HG03139 (cell line): ENCODE data around the gene FKBP11.

Experiments used
- ATAC-seq: cut with Tn5 transposase; IDR thresholded peaks from one replicate; pipeline ENCODE4 v1.9.1; 2021; ENCODE audit not compliant: unreplicated experiment

The FKBP11 gene

GRCh38 chr12:48925304-48926011 lies at the start of gene FKBP11:
FKBP11 (minus strand) TSS chr12:48925492; CDS start chr12:48925428, 64 bp downstream.
- peak; percentile 59 for ATAC-seq

DNA sequence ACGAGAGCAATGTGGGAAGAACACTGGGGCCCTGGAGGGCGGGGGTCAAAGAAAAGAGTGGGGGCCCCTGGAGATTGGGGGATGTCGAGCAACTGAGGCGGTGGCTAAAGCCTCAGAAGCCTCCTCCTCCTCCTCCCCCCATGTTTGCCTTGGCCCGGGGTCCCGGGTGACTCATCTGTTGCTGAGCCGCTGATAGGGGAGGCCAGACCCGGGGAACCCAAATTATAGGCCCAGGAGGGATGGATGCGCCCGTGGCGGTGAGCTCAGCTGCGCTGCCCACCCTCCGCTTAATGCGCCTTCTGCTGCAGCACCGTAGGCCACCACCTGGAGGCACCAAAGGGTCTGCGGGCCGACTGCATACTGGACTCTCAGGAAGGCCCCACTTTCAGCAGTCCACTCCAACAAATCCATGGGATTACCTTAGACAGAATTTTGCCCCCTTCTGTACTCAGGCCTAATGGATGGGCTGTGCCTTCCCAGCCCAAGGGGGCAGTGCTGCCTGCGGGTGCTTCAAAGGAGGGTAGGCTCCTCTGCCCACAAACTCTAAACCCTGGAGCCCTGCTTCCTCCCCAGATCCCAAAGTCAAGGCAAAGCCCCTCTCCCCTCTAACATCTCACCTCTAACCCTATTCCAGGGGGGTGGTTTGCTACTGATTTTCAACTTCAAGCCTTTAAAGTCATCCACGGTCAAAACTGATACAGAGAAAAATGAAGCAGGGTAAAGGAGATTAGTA lies 48.8 kb upstream of the FKBP11 start:
- no peak for ATAC-seq

- ATAC-seq = no peak
These were observed 48.2 kb upstream of the FKBP11 start for GRCh38 chr12:48973531-48973930.

GRCh38 chr12:48972952-48973483 lies 47.7 kb upstream of the FKBP11 start:
- ATAC-seq = no peak

DNA sequence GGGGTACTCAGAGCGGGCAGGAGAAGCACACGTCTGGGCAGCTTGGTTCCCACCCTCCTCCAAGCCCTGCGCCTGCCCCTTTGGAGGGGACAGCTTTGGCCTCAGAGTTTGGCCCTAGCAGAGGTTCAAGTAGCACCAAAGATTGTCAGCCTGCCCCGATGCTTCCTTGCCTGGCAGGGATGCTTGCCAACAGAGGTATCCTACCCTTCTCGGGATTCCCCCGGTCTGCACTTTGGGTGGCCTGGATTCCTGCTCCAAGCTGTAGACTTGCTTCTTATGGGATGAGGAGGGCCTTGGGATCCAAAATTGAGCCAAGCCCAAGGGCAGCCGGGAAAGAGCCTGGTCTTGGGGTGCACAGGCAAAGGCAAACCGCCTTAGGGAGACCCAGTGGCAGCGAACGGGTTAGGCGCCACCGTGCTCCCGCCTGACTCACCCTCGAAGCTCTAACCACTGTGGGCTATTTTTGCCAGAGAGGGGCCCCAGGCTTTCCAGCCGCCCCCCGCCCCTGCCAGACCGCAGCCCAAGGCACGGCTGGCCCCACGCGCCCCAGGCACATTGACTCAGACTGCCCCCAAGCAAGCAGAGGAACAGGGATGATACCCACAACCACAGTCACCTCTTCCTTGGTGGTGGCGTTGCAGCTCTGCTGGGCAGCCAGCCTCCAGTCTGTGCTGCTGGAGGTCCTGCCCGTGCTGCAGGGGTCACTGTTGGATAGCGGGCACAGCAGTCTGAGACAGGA lies 47.1 kb upstream of the FKBP11 start:
- ATAC-seq = no peak

- ATAC-seq = no peak
These were observed 45.5 kb upstream of the FKBP11 start for GRCh38 chr12:48970702-48971334.

DNA sequence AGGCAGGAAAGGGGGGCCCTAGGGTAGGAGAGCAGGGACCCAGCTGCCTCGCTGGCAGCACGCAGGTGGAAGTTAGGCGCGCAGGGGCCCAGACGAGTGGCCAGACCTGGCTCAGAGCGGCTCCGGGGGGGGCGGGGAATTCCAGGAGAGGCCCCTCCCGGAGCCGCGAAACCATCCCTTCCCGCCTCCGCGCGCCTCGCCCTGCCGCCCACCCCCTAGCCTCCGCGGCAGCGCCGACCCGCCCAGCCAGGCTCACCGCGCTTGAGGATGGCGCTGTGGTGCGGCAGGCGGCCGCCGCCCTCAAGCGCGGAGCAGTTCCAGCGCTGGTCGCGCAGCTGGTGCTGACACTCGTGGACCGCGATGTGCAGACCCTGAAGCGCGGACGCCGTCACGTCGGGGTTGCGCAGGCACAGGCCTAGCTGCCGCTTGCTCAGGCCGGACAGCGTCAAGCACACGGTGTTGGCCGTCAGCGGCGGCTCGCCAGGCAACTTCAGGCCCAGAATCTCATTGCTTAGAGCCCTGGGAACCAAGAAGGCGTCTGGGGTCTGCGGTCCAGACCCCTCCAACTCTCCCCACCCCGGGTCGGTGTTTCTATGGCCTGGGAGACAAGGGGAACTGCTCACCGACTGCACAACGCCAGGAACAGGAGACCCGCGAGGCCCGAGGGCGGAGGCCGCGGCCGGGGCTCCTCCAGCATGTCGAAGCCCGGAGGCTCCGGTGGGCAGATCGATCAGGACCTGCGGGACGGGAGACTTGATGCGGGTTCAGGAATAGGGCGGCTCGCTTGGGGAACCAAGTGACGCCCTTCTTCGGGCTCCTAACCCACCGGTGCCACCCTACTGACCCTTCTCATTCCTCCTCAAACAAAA lies 44.8 kb upstream of the FKBP11 start:
- no peak for ATAC-seq

- ATAC-seq = no peak
These were observed 44.0 kb upstream of the FKBP11 start for GRCh38 chr12:48969160-48969771.

- no peak for ATAC-seq
These were observed 43.2 kb upstream of the FKBP11 start for GRCh38 chr12:48968467-48968866.

- no peak for ATAC-seq
These were observed 42.7 kb upstream of the FKBP11 start for GRCh38 chr12:48967991-48968390.

DNA sequence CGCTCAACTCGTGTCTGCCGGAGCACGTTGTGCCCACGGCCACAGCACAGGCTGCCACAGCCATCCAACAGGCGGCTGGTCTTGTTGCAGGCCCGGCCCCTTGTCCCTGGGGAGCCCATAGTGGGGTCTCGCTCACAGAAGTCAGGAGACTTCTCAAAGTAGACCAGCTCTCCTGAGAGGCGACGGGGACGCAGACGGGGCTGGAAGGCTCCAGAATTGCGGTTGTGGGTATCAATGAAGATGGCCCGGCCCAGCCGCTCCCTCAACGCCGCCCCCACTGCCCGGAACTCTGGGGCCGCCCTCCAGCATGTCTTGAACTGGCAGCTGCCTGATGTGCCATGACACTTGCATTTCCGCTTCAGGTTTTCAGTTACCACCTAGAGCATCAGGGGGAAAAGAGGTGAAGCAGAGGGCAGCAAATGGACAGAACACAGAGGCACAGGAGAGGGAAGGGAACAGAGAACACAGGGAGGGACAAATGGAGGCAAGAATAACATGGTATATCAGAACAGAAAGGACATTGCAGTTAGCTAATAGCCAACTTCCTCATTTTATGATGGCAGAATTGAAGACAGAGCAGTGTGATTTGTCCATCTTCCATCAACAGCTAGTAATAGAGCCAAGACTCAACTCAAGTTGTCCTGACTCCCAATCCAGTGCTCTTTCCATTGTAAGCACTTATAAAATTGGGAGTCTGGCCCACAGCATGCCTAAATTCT lies 41.0 kb upstream of the FKBP11 start:
- no peak for ATAC-seq

GRCh38 chr12:48965298-48965838 lies 40.1 kb upstream of the FKBP11 start:
- no peak for ATAC-seq

DNA sequence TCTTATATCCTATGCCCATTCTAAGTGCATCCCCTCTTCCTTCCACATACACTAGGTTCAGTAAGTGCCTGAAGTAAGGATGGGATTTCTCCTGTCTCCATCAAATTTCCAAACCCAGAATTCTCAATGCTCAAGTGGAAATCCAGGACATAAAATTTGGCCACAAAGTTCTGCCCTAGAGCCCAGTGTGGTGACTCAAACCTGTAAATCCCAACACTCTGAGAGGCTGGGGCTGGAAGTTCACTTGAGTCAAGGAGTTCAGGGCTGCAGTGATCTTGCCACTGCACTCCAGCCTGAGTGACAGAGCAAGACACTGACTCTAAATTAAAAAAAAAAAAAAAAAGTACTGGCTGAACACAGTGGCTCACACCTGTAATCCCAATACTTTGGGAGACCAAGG lies 36.5 kb upstream of the FKBP11 start:
- ATAC-seq = no peak

- no peak for ATAC-seq
These were observed 36.0 kb upstream of the FKBP11 start for GRCh38 chr12:48961331-48961730.

DNA sequence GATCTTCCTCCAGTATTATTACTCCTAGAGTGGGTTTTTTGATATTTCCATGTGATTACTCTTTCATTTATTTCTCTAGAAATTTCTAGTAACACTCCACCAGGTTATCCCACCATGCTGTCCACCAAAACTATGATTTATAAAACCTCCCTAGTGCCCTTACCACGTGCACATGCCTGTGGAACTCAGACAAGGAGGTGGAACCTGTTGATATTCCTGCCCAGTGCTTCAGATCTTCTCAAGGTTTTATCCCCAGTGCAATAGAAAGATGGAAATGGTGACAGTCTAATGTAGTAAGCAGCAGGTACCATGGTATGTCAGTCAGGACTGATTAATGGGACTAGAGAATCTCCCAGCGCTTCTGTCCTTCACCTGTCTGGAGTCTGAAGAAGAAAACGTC lies 35.5 kb upstream of the FKBP11 start:
- ATAC-seq = no peak

DNA sequence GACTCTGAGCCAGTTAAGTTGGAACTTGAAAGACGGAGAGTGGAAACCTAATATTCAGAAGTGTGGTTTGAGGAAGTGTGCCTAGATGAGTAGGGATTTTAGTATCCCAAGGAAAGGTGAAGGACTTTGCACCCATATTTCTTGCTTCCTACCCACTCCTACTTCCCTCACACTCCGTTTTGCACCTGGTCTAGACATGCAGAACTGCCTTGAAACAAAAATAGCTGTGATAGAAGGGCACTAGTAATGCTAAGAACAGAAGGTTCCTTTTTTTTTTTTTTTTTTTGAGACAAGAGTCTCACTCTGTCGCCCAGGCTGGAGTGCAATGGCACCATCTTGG lies 32.7 kb upstream of the FKBP11 start:
- no peak for ATAC-seq

DNA sequence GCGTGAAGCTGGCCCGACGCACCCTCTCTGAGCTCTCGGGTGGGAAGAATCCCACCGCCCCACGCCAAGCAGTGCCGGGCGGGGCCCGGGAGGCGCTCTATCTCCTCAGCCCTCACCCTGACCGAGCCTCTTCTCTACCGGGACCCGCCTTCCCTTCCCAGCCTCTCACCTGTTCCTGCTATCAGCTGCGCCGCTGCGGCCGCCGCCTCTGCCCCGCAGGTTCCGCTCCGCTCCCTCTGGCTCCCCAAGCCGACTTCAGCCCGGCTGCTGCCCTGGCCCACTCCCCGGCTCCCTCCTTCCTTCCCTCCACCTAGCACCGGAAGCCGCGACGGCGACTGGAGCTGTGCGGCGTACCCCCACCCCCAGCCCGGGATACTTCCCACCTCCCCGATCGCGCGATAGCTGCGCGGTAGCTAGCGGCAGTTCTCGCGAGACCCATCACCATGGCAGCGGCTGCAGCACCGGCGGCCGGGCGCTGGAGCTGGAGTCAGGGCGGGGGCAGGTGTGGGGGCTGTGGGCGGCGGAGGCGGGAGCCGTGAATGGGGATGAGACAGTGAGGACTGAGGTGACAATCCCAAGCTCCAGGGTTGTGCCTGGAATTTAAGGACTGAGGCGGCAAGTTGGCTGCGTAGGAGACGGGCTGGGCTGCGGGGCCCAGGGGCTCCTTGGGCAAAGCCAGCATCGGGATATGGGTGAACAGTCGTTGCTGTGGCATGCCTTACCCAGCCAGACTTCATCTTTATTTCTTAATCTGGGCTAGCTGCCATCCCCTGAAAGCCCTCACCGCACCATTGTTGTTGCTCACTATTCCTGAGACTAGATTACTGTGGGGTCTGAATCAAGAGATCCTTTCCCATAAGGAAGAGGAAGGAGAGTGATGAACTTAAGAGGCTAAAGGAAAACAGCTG lies 32.1 kb upstream of the FKBP11 start, which contains the start of gene ARF3:
Gene ARF3, minus strand, starts transcription at position 347 of the 908 bp plus-strand sequence. CDS start 16,392 bp downstream, outside the sequence.
- peak; percentile 89 for ATAC-seq
